Neural progenitor cell (in vitro differentiated cells): Measurements from ENCODE around the gene MC1R. TPM values are rescaled to one million over a fixed set of nuclear protein-coding genes. Genes with fewer than 3 reads are reported as not detected.
A peak's percentile ranks its signal among the peaks of the same experiment; 100 is the strongest.

ENCODE experiments used
- DNase-seq: peaks from one replicate; pipeline ENCODE4 v3.0.0-alpha.2; 2016; ENCODE audit warnings: low spot score
- H2AFZ ChIP-seq: fragments of 200-600 bp; sonication (generic); replicated peaks from 2 replicates; pipeline ENCODE4 v1.6.1; 2016; ENCODE audit warnings: antibody characterized with exemption
- H3F3A ChIP-seq: fragments of 200-600 bp; sonication (generic); 2 replicates; pipeline ENCODE4 v1.6.1; 2016; ENCODE audit warnings: antibody characterized with exemption, low read depth
- H3K27ac ChIP-seq: fragments of 200-600 bp; sonication (generic); 2 replicates; pipeline ENCODE4 v1.5.1; 2016; ENCODE audit warnings: mild to moderate bottlenecking
- H3K27me3 ChIP-seq: fragments of 200-600 bp; sonication (generic); 2 replicates; pipeline ENCODE4 v1.6.1; 2016; ENCODE audit warnings: mild to moderate bottlenecking, moderate library complexity
- H3K36me3 ChIP-seq: fragments of 200-600 bp; sonication (generic); 2 replicates; pipeline ENCODE4 v1.5.1; 2016
- H3K4me1 ChIP-seq: fragments of 200-600 bp; sonication (generic); 2 replicates; pipeline ENCODE4 v1.6.1; 2016; ENCODE audit warnings: mixed run types
- H3K4me2 ChIP-seq: fragments of 200-600 bp; sonication (generic); 2 replicates; pipeline ENCODE4 v1.6.1; 2016
- H3K4me3 ChIP-seq: fragments of 200-600 bp; sonication (generic); 2 replicates; pipeline ENCODE4 v1.5.1; 2016
- H3K79me2 ChIP-seq: fragments of 200-600 bp; sonication (generic); 2 replicates; pipeline ENCODE4 v1.6.1; 2016; ENCODE audit warnings: low read depth
- H3K9ac ChIP-seq: fragments of 200-600 bp; sonication (generic); 2 replicates; pipeline ENCODE4 v1.6.1; 2016
- H3K9me3 ChIP-seq: fragments of 200-600 bp; sonication (generic); 2 replicates; pipeline ENCODE4 v1.5.1; 2016; ENCODE audit warnings: low read depth
- H4K20me1 ChIP-seq: fragments of 200-600 bp; sonication (generic); 2 replicates; pipeline ENCODE4 v1.6.1; 2016; ENCODE audit warnings: low read depth
- H3K27ac Mint-ChIP-seq: 3 replicates; pipeline ENCODE4 v1.8.0; 2021; ENCODE audit warnings: mixed read lengths
- H3K27me3 Mint-ChIP-seq: 2 replicates; pipeline ENCODE4 v1.8.0; 2022; ENCODE audit warnings: low read depth, mild to moderate bottlenecking, inconsistent platforms, moderate library complexity, mixed read lengths; ENCODE audit not compliant: insufficient read depth
- H3K36me3 Mint-ChIP-seq: 3 replicates; pipeline ENCODE4 v1.8.0; 2021; ENCODE audit warnings: mixed read lengths
- H3K4me1 Mint-ChIP-seq: 3 replicates; pipeline ENCODE4 v1.8.0; 2021; ENCODE audit warnings: mixed read lengths
- H3K4me3 Mint-ChIP-seq: 3 replicates; pipeline ENCODE4 v1.8.0; 2021; ENCODE audit warnings: mild to moderate bottlenecking, moderate library complexity, mixed read lengths
- H3K9me3 Mint-ChIP-seq: 3 replicates; pipeline ENCODE4 v1.8.0; 2020; ENCODE audit warnings: mixed read lengths
- EZH2 ChIP-seq: fragments of 200-600 bp; sonication (generic); IDR thresholded peaks from 2 replicates; pipeline ENCODE4 v1.6.1; 2017; ENCODE audit warnings: antibody characterized with exemption, mild to moderate bottlenecking, moderate library complexity
- EZH2phosphoT487 ChIP-seq: fragments of 200-600 bp; sonication (generic); IDR thresholded peaks from 2 replicates; pipeline ENCODE4 v1.6.1; 2017; ENCODE audit warnings: antibody characterized with exemption
- total RNA-seq: library from RNA; depleted of rRNA; stranded (reverse); fragments of >200 nt; gene quantifications from 2 replicates; pipeline ENCODE4 v1.2.3, GENCODE V29; 2015; ENCODE audit warnings: low replicate concordance
- TF ChIP-seq, protein P1 (sequence below): fragments of 200-600 bp; sonication (generic); IDR thresholded peaks from 2 replicates; pipeline ENCODE4 v1.5.1; 2017; ENCODE audit warnings: antibody characterized with exemption, mild to moderate bottlenecking

Gene MC1R
- total RNA-seq, 1 donor from 2014 or later = 1.7 TPM

DNA sequence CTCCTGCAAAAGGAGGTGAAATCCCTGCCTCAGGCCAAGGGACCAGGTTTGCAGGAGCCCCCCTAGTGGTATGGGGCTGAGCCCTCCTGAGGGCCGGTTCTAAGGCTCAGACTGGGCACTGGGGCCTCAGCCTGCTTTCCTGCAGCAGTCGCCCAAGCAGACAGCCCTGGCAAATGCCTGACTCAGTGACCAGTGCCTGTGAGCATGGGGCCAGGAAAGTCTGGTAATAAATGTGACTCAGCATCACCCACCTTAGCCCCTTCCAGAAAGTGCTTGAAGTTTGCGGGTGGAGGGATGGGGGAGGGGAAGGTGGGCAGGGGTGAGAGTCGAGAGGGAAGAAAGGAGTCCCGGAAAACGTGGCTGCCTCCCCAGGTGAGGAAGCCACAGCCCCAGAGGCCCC lies 2.1 kb downstream of the MC1R start:
- Mint-ChIP-seq H3K4me1 (peaks cover 28% of the 10 kb centered on the region), H3K36me3 (peaks cover 4% of the 10 kb centered on the region), H3K27ac (no peak overlapping the region), H3K4me3 (peak overlapping the region; percentile 55), H3K9me3 (no peaks in the 10 kb centered on the region), H3K27me3 (peaks cover 18% of the 10 kb centered on the region)
- H3K27ac ChIP-seq = no peak overlapping the region
- no peak overlapping the region for H3K4me3 ChIP-seq
- H4K20me1 ChIP-seq = peaks cover 24% of the 10 kb centered on the region
- H3K4me2 ChIP-seq = peak overlapping the region; percentile 92
- no peaks in the 10 kb centered on the region for H3K36me3 ChIP-seq
- no peaks in the 10 kb centered on the region for H3K79me2 ChIP-seq
- TF ChIP-seq EZH2phosphoT487 (no peak), EZH2 (no peak)
- TF ChIP-seq, protein P1, sequence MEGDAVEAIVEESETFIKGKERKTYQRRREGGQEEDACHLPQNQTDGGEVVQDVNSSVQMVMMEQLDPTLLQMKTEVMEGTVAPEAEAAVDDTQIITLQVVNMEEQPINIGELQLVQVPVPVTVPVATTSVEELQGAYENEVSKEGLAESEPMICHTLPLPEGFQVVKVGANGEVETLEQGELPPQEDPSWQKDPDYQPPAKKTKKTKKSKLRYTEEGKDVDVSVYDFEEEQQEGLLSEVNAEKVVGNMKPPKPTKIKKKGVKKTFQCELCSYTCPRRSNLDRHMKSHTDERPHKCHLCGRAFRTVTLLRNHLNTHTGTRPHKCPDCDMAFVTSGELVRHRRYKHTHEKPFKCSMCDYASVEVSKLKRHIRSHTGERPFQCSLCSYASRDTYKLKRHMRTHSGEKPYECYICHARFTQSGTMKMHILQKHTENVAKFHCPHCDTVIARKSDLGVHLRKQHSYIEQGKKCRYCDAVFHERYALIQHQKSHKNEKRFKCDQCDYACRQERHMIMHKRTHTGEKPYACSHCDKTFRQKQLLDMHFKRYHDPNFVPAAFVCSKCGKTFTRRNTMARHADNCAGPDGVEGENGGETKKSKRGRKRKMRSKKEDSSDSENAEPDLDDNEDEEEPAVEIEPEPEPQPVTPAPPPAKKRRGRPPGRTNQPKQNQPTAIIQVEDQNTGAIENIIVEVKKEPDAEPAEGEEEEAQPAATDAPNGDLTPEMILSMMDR = no peak
- no peak overlapping the region for H3K9ac ChIP-seq
- H3K9me3 ChIP-seq = no peaks in the 10 kb centered on the region
- no peak overlapping the region for H2AFZ ChIP-seq
- H3K4me1 ChIP-seq = peaks cover 47% of the 10 kb centered on the region
- DNase-seq = no peak
- H3K27me3 ChIP-seq = peaks cover 30% of the 10 kb centered on the region
- peaks cover 63% of the 10 kb centered on the region for H3F3A ChIP-seq

DNA sequence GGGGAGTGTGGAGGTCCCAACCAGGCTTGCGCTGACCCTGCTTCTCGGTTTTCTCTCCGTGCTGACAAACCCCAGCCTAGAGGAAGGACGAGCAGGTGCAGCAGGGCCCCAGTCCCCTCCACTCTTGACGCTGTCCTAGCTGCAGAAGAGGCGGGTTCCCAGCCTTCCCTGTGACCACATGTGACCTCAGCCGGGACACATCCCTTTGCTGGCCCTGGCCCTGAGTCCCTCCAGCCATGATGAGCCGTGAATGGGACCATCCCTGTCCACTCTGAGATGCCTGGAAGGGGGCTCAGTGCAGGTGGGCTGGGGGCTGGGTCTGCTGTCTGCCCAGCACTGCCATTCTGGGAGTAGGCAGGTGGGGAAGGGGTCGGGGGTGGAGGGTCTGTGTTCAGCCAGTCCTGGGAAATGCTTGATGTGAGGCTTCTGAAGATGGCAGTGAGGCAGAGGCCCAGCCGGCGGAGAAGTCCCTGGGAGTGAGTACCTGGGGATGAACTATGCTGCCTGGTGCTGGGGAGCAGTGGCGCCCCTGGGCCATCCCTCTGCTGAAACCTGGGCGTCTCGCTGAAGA lies 2.6 kb downstream of the MC1R start:
- Mint-ChIP-seq H3K27me3 (peaks cover 15% of the 10 kb centered on the region), H3K4me1 (peaks cover 26% of the 10 kb centered on the region), H3K27ac (no peak overlapping the region), H3K4me3 (peak overlapping the region; percentile 93), H3K9me3 (no peaks in the 10 kb centered on the region), H3K36me3 (peaks cover 4% of the 10 kb centered on the region)
- Histone ChIP-seq H3K9me3 (no peaks in the 10 kb centered on the region), H3K36me3 (no peaks in the 10 kb centered on the region), H2AFZ (no peak overlapping the region), H3F3A (peaks cover 63% of the 10 kb centered on the region), H3K79me2 (no peaks in the 10 kb centered on the region), H3K9ac (no peak overlapping the region), H3K27me3 (peaks cover 30% of the 10 kb centered on the region), H3K27ac (no peak overlapping the region), H3K4me1 (peaks cover 47% of the 10 kb centered on the region), H3K4me2 (peak overlapping the region; percentile 92), H4K20me1 (peaks cover 24% of the 10 kb centered on the region), H3K4me3 (peak overlapping the region; percentile 68)
- peak; percentile 36 for DNase-seq
- TF ChIP-seq, protein P1 = no peak
- TF ChIP-seq EZH2phosphoT487 (no peak), EZH2 (no peak)

DNA sequence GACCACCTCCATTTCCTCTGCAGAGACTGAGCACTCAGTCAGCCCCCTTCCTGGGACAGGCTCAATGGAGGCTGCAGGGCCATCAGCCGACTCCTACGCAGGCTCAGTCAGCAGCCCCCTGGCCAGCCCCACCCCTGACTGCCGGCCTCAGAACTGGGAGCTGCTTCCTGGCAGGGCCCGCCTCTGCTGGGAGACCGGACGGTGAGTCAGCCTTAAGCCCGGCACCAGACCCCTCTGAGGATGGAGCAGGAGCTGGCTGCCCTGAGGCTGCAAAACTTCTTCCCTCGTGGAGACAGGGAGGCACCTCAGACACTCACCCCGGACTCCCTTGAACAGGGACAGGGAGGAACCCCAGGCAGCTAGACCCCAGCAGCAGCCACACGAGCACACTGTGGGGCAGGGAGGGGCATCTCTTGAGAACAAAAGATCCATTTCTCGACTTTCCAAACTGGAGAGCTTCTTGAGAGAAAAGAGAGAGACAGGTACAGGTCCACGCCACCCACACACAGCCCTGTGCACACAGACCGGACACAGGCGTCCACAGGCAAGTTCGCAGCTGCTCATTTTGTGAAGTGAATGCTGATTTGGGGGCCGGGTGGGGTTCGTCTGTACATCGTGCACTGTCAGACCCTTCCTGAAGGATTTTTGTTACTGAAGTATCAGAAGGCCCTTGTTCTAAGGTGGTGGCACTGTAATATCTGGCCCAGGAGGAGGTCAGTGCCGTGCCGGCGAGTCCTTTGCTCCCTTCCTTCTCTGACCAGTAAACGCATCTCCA lies 3.2 kb downstream of the MC1R start:
- Mint-ChIP-seq H3K9me3 (no peaks in the 10 kb centered on the region), H3K4me1 (peaks cover 26% of the 10 kb centered on the region), H3K4me3 (peak overlapping the region; percentile 93), H3K36me3 (peaks cover 4% of the 10 kb centered on the region), H3K27ac (peak overlapping the region; percentile 53), H3K27me3 (peaks cover 10% of the 10 kb centered on the region)
- TF ChIP-seq, protein P1 = no peak
- TF ChIP-seq EZH2phosphoT487 (no peak), EZH2 (no peak)
- Histone ChIP-seq H3K27me3 (peaks cover 30% of the 10 kb centered on the region), H3K27ac (no peak overlapping the region), H3K36me3 (no peaks in the 10 kb centered on the region), H3K4me2 (peak overlapping the region; percentile 92), H3K9me3 (no peaks in the 10 kb centered on the region), H2AFZ (no peak overlapping the region), H3F3A (peaks cover 67% of the 10 kb centered on the region), H3K4me3 (peak overlapping the region; percentile 68), H4K20me1 (peaks cover 31% of the 10 kb centered on the region), H3K4me1 (peaks cover 47% of the 10 kb centered on the region), H3K79me2 (peaks cover 4% of the 10 kb centered on the region), H3K9ac (no peak overlapping the region)
- DNase-seq = peak; percentile 62
